ENCODE measurements around the gene TAGLN.

- no peak for TF ChIP-seq CTCF (IDR thresholded peaks at IDR 0.05 in 2 of 3, conservative IDR thresholded peaks at IDR 0.05 in 1 of 3; ENCODE audit: insufficient read depth in 2 of 3, low read depth in 1 of 3, low read length in 3 of 3)
- no peak for TF ChIP-seq HES1 (IDR thresholded peaks at IDR 0.05; ENCODE audit: low read depth)
- no peak for TF ChIP-seq ZNF134 (CRISPR knock-in tag; conservative IDR thresholded peaks at IDR 0.05)
- TF ChIP-seq ELK1 (CRISPR knock-in tag; IDR thresholded peaks at IDR 0.05), result no peak
- TF ChIP-seq ESRRA (IDR thresholded peaks at IDR 0.05; ENCODE audit: borderline replicate concordance, low read depth), result no peak
- TF ChIP-seq ZBTB1 (CRISPR knock-in tag; IDR thresholded peaks at IDR 0.05; ENCODE audit: borderline replicate concordance, low read depth), result no peak
- no peak for TF ChIP-seq SMARCA5 (IDR thresholded peaks at IDR 0.05)
- no peak for TF ChIP-seq ZNF778 (CRISPR knock-in tag; IDR thresholded peaks at IDR 0.05)
- no peak for TF ChIP-seq ZHX1 (conservative IDR thresholded peaks at IDR 0.05; ENCODE audit: low read length)
- no peak for TF ChIP-seq MXI1 (IDR thresholded peaks at IDR 0.05; ENCODE audit: low read depth, low read length)
- no peak for TF ChIP-seq HDAC2 (IDR thresholded peaks at IDR 0.05)
- TF ChIP-seq ZNF639 (CRISPR knock-in tag; conservative IDR thresholded peaks at IDR 0.05 in 1 of 2, IDR thresholded peaks at IDR 0.05 in 1 of 2), result no peak
- TF ChIP-seq NR3C1 (CRISPR knock-in tag; IDR thresholded peaks at IDR 0.05), result no peak
These were observed 27.6 kb upstream of the TAGLN start for GRCh38 chr11:117171404-117172061.

Measured in K562 (cell line).